Measurements from ENCODE around the gene CDKAL1.

CDKAL1 gene

DNA sequence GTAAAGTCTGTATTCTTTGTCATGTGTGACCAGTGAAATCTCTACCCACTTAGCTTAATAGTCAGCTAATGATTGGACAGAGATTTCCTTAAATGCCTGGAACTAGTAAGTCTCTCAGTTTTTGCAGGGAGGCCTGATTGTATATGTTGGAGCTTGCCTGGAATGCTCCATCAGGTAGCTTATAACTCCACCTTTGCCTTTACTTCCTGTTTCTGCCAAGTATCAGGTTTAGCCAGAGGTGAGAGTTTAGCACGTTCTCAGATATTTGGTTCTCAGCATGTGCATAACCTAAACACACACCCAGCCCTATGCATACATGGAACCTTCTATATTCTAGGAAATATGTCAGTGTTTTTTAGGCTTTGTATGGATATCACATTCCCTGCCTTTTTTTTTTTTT, 435.3 kb downstream of the CDKAL1 start:
- no peak for DNase-seq (ENCODE audit: low spot score)

GRCh38 chr6:20976391-20976918, 442.2 kb downstream of the CDKAL1 start:
- DNase-seq (ENCODE audit: low spot score), result no peak

DNA sequence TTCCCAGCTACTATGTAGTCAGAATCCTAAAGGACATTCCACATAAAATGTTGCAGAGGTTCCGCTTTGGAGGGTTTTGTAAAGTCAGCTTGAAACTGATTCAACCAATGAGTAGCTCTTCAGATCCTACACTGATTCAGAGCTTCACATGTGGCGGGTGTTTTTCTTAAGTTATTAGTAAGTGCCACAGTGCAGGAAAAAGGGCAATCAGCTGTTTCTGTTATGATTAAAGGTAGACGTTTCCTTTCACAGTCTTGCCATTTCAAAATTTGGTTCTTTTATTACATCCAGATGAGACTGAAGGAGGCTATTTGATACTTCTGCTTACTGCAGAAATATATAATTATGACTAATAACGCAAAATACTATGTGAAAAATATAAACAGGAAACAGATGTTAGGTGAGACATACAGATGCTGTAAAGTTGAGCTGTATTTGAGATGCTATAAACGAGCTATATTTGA, 443.9 kb downstream of the CDKAL1 start:
- no peak for DNase-seq (ENCODE audit: low spot score)

DNA sequence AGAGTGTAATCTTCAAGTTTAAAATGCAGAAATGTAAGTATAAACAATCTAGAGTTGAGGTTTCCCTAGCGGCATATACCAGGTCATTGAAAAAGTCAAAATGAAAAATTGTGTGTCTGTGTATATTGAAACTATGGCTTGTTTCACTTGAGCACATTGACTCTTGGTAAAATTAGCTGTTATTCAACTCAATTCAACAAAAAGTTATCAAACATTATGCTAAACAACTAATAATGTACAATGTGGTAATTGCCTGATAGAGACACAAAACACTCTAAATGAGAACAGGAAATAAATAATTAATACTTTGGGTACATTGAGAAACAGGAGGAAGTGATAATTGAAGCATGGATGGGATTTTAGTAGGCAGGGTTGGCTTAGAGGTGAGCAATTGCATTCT, 444.8 kb downstream of the CDKAL1 start:
- no peak for DNase-seq (ENCODE audit: low spot score)

- DNase-seq (ENCODE audit: low spot score), result no peak
These were observed 449.7 kb downstream of the CDKAL1 start for GRCh38 chr6:20983961-20984360.

DNA sequence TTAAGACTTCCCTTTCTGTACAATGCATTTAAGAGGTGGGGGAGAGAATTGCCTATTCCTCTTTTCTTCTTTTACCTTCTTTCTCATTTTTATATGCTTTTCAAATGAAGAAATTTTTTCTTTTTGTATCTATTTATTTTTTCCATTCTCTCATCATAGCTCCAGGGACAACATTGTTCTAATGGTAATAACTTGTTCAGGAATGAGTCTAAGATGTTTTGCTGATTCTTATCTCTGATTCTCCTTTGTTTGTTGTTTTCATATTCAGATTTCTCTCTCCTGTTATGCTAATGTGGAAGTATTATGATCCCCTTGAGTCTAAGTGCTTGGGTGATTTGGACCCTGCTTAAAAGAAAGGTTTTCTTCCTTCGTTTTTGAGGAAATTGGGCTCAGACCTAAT, 451.6 kb downstream of the CDKAL1 start:
- DNase-seq (ENCODE audit: low spot score), result no peak

GRCh38 chr6:20991910-20992309, 457.7 kb downstream of the CDKAL1 start:
- no peak for DNase-seq (ENCODE audit: low spot score)

DNA sequence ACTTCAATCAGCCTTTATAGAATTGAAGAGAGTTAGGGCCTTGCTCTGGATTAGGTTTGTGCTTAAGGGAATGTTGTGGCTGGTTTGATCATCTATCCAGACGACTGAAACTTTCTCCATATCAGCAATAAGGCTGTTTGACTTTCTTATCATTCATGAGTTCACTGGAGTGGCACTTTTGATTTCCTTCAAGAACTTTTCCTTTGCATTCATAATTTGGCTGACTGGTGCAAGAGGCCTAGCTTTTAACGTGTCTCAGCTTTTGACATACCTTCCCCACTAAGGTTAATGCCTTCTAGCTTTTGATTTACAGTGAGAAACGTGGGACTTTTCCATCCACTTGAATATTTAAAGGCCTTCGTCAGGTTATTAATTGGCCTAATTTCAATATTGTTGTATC, 461.8 kb downstream of the CDKAL1 start:
- no peak for DNase-seq (ENCODE audit: low spot score)

DNA sequence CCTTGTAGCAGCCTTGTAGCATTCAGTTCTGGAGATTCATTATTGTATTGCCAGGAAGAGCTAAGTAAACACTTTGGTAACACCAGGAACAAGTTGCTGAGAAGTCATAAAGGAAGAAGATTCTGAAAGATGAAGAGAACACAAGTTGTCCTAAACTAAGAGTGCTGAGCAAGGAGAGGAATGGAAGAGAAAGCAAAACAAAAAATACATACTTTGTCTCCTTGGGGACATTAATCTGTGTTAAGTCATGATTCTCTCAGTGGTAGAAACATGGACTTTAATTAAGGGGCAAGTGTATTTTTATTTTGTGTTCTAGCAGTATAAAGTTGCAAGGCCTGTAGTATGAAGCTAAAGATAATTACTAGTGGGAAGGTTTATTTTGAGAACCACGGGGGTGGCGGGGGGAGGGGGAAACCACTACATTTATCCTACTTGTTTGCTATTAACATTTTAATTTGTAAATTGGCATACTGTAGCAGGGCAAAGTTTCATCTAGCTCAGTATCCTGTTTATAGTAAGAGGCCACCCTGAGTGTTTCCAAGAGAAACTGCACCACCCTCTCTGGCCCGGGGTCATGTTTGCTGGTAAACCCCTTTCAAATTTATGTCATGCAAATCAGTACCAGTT, 463.0 kb downstream of the CDKAL1 start:
- no peak for DNase-seq (ENCODE audit: low spot score)

GRCh38 chr6:20997770-20998147, 463.5 kb downstream of the CDKAL1 start:
- no peak for DNase-seq (ENCODE audit: low spot score)

GRCh38 chr6:20998748-20999448, 464.6 kb downstream of the CDKAL1 start:
- DNase-seq (ENCODE audit: low spot score), result no peak

DNA sequence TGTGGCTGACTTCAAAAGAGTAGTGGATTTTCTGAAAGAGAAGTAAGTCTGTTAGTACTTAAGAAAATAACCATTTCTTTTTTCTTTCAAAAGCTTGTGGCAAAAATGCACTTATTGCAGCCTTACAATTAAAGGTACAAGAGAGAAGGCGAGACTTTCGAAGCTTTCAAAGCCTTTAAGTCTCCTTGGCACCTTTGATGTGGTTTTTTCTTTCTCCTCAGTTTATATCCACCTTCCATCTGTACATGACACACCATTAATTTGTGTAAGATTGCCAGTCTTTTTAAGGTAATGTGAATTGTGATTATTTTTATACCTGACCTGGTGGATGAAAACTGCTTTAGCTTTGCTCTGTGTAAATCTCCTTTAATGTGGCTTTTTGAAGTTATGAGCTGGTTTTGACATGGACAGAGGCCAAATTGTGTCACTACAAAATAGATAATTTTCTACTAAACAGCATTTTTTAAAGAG, 466.1 kb downstream of the CDKAL1 start:
- DNase-seq (ENCODE audit: low spot score), result no peak

- no peak for DNase-seq (ENCODE audit: low spot score)
These were observed 467.5 kb downstream of the CDKAL1 start for GRCh38 chr6:21001736-21002135.

GRCh38 chr6:21003780-21004541, 469.7 kb downstream of the CDKAL1 start:
- no peak for DNase-seq (ENCODE audit: low spot score)

GRCh38 chr6:21005816-21006570, 471.7 kb downstream of the CDKAL1 start:
- DNase-seq (ENCODE audit: low spot score), result no peak

DNA sequence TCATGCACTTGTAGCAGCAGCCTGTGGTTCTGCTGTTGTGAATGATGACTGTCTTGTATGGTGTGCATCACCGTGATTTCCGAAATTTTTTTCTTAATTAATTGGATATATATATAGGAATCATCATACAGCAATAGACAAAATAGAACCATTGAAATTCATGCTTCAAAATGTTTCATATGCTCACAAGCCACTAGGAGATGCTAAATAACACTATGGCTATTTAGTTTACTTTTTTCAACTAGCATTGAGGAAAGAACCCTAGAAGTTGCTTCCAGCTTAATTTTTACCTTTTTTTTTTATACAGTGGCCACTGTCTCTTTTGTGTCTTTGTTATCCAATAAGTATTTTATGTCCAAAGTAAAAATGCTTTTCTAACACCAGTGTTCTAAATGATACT, 485.4 kb downstream of the CDKAL1 start:
- no peak for DNase-seq (ENCODE audit: low spot score)

- peak; percentile 31 for DNase-seq (ENCODE audit: low spot score)
These were observed 488.3 kb downstream of the CDKAL1 start for GRCh38 chr6:21022343-21023107.

- DNase-seq (ENCODE audit: low spot score), result no peak
These were observed 489.0 kb downstream of the CDKAL1 start for GRCh38 chr6:21023210-21023609.

GRCh38 chr6:21024616-21025015, 490.4 kb downstream of the CDKAL1 start:
- no peak for DNase-seq (ENCODE audit: low spot score)

- DNase-seq (ENCODE audit: low spot score), result no peak
These were observed 492.5 kb downstream of the CDKAL1 start for GRCh38 chr6:21026576-21027273.

GRCh38 chr6:21027507-21027906, 493.2 kb downstream of the CDKAL1 start:
- DNase-seq (ENCODE audit: low spot score), result no peak
